Muscle of arm (tissue), 12 donors: ENCODE measurements around the gene MCM7. TPM values are rescaled to one million over a fixed set of nuclear protein-coding genes. Genes with fewer than 3 reads are reported as not detected.

ENCODE experiments used
- polyA plus RNA-seq, 12 donors: library from polyadenylated mRNA; unstranded; fragments of 120-200 nt; gene quantifications; one replicate each; pipeline ENCODE4 v1.2.1, GENCODE V29; 2013; ENCODE audit not compliant: insufficient read length in 12 of 12

Gene MCM7
- polyA plus RNA-seq, 12 donors, result 55.3 to 95.5 (median 71.4) TPM; not detected in 1

Other genes starting within 250 kb of the MCM7 start
- under 1 TPM in 1 of 12 donors, not detected in 11; 0.23 TPM for gene OR2AE1, start 224.4 kb downstream of the MCM7 start, polyA plus RNA-seq
- 10 to 100 TPM in 11 of 12 donors, not detected in 1; 14.4 to 24.5 (median 16.4) TPM for gene TRIM4, start 181.9 kb downstream of the MCM7 start, polyA plus RNA-seq
- gene GJC3, start 171.8 kb downstream of the MCM7 start, polyA plus RNA-seq, result under 1 TPM in 10 of 12 donors, not detected in 2; 0.18 to 0.70 (median 0.38) TPM
- 1 to 10 TPM in 2 of 12 donors, under 1 TPM in 7, not detected in 3; 0.57 to 1.6 (median 0.69) TPM for gene AZGP1, start 125.4 kb downstream of the MCM7 start, polyA plus RNA-seq
- gene ZKSCAN1, start 85.8 kb downstream of the MCM7 start, polyA plus RNA-seq, result 10 to 100 TPM; 24.6 to 64.8 (median 33.1) TPM
- gene ZSCAN21, start 51.6 kb downstream of the MCM7 start, polyA plus RNA-seq, result 10 to 100 TPM in 11 of 12 donors, not detected in 1; 13.2 to 17.9 (median 15.2) TPM
- gene ZNF3, start 19.7 kb downstream of the MCM7 start, polyA plus RNA-seq, result 10 to 100 TPM in 11 of 12 donors, not detected in 1; 19.9 to 34.7 (median 27.9) TPM
- 100 to 1,000 TPM in 2 of 12 donors, 10 to 100 TPM in 9, not detected in 1; 81.5 to 222 (median 91.3) TPM for gene COPS6, start 12.4 kb downstream of the MCM7 start, polyA plus RNA-seq
- 10 to 100 TPM in 11 of 12 donors, not detected in 1; 13.9 to 25.7 (median 22.2) TPM for gene AP4M1, start 246 bp upstream of the MCM7 start, polyA plus RNA-seq
- gene TAF6, start 18.0 kb upstream of the MCM7 start, polyA plus RNA-seq, result 10 to 100 TPM in 11 of 12 donors, not detected in 1; 30.6 to 46.7 (median 35.1) TPM
- gene CNPY4, start 18.2 kb upstream of the MCM7 start, polyA plus RNA-seq, result 10 to 100 TPM in 11 of 12 donors, not detected in 1; 28.6 to 50.9 (median 38.8) TPM
- gene MBLAC1, start 25.6 kb upstream of the MCM7 start, polyA plus RNA-seq, result 1 to 10 TPM in 3 of 12 donors, under 1 TPM in 7, not detected in 2; 0.37 to 1.8 (median 0.76) TPM
- gene LAMTOR4, start 47.5 kb upstream of the MCM7 start, polyA plus RNA-seq, result 100 to 1,000 TPM in 1 of 12 donors, 10 to 100 TPM in 10, not detected in 1; 51.2 to 100 (median 59.3) TPM
- gene TRAPPC14, start 57.3 kb upstream of the MCM7 start, polyA plus RNA-seq, result 10 to 100 TPM in 5 of 12 donors, 1 to 10 TPM in 6, not detected in 1; 7.1 to 20.3 (median 9.6) TPM
- 10 to 100 TPM in 7 of 12 donors, 1 to 10 TPM in 4, not detected in 1; 8.0 to 23.3 (median 10.7) TPM for gene GAL3ST4, start 67.2 kb upstream of the MCM7 start, polyA plus RNA-seq
- gene GPC2, start 76.0 kb upstream of the MCM7 start, polyA plus RNA-seq, result 10 to 100 TPM in 1 of 12 donors, 1 to 10 TPM in 10, not detected in 1; 4.0 to 13.7 (median 6.0) TPM
- 10 to 100 TPM in 9 of 12 donors, 1 to 10 TPM in 2, not detected in 1; 7.3 to 36.0 (median 18.6) TPM for gene STAG3, start 76.5 kb upstream of the MCM7 start, polyA plus RNA-seq
- 10 to 100 TPM in 2 of 12 donors, 1 to 10 TPM in 8, not detected in 2; 1.3 to 12.0 (median 6.4) TPM for gene PVRIG, start 118.6 kb upstream of the MCM7 start, polyA plus RNA-seq
- 1 to 10 TPM in 10 of 12 donors, not detected in 2; 5.4 to 8.7 (median 6.4) TPM for gene SPDYE3, start 206.3 kb upstream of the MCM7 start, polyA plus RNA-seq